ENCODE data around the gene ARMC8.

The ARMC8 gene

DNA sequence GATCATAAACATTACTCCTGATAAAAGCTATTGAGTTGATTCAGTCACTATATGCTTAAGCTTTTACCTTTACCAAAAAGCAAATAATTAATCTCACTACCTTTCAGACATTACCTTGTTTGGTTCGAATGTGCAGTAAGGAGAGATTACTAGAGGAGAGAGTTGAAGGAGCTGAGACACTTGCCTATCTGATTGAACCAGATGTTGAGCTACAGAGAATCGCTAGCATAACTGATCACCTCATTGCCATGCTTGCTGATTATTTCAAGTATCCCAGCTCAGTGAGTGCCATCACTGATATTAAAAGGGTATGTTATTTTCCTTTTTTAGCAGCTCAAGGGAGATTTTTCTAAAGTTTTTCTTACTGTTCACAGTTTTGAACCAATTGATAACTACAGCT lies 54.6 kb downstream of the ARMC8 start:
- DNase-seq (ENCODE audit: low read depth in 4 of 4, low spot score in 1 of 4): no peak

DNA sequence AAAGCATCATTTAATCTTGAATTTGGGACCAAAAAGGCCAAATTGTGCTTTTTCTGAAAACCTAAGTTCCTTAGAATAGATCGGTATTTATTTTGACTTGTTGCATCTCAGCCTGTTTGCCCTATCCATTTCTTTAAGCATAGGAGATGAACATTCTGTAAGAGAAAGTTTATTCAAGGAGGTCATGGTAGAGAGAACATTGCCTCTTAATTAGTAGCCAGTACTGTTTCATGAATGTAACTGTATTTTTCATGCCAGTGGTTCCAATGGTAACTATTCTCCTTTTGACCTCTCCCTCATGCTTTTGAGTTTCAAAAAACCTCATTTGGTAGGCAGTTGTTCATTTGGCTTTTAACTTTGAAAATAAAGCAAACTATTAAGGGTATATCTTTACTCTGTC lies 55.4 kb downstream of the ARMC8 start:
- DNase-seq (ENCODE audit: low read depth in 4 of 4, low spot score in 1 of 4): no peak

DNA sequence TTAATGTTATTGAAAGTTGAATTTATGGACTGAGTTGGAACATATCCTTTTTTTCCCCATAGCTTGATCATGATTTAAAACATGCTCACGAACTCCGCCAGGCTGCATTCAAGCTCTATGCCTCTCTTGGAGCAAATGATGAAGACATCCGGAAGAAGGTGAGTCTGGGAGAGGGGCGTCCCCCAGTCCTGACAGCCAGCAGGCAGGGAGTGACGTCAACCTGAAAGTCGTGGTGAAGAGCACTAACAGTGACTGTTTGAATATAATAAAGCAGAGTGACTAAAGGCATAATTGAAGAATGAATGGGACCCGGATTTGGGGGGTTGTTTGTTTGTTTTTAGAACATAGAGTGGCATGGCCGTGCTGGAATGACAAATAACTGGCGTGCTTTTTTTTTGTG lies 57.9 kb downstream of the ARMC8 start:
- DNase-seq (ENCODE audit: low read depth in 4 of 4, low spot score in 1 of 4): no peak

DNA sequence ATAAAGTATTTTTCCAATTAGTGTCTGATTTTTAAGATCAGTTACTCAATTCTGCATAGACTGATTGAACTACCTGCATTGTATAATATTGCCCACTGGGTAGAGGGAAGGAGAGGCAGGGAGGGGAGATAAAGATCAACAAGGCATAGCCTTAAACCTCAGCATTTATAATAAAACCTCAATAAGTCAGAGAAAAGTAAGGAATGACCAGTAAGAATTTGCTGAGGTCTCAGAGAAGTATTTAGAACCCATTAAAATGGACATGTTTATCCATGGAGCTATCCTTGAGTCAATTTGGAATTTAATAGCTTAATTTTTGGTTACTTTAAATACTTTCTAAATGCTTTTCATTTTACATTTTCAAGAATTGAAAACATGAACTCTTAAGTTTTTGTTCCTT lies 62.5 kb downstream of the ARMC8 start:
- DNase-seq (ENCODE audit: low read depth in 4 of 4, low spot score in 1 of 4): no peak

DNA sequence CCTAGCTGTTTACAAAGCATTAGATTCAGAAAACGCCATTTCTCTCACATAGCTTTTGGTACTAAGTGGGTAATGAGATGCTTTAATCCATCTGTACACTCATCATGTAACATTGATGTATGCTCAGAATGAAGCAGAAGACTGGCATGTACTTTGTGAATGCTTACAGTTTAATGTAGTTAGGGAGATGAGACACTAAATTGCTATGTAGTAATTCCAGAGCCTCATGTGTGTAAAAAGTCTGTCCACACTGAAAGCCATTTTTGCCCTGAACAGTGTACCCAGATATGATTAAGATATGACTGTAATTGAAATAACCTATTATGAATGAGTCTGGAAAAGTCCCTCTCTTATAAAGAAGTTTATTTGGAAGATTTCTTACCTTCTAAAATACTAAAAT lies 66.5 kb downstream of the ARMC8 start:
- no peak for DNase-seq (ENCODE audit: low read depth in 4 of 4, low spot score in 1 of 4)

DNA sequence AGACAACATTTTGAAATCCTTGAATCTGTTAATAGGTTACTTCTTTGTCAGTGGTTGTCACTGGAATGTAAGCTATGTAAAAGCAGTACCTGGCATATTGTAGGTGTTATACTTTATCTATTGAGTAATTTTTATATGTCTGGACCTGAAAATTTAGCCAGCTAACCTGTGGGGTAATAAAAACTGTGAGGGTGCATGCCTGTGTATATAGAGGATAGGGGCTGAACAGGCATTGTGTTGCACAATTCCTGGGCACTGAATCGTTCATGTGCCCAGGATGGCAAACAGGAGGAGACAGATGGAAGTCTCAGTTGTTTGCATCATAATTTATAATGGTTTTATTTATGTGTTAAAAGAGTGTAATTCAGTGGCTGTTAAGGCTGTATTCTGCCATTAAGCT lies 67.1 kb downstream of the ARMC8 start:
- DNase-seq (ENCODE audit: low read depth in 4 of 4, low spot score in 1 of 4): no peak

DNA sequence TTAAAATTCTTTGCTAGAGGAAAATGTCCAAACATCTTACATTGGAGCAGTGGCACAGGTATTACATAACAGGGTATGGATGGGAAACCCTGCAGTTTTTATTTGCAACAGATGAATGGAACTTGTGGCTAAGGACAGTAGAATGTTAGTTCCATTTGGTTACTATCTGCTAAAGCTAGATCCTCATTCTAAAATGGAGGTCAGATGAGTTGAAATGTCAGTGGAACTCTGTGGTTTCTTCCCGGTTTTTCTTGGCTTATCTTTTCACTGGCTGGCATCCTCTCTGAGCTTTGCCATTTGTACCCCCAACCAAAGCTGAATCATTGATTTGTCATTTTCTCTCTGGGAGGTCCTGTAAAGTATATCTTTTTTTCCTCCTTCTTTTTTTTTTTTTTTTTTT lies 68.9 kb downstream of the ARMC8 start:
- no peak for DNase-seq (ENCODE audit: low read depth in 4 of 4, low spot score in 1 of 4)

DNA sequence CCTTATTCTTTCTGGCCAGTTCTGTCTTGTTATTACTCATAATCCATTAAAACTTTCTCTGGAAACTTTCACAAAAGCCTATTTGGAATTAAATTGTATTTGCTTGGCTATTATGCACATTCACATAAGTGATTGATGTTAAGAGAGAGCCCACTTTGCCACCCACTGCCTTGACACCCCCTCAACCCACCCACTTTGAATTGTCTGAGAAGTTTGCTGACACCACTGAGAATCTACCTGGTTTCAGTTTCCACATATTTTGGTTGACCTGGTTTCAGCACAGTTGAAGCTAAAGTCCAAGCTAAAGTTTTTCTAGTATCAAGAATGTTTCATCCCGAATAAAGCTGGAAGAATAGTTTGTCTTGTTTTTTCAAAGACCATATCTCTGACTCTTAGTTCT lies 70.9 kb downstream of the ARMC8 start:
- DNase-seq (ENCODE audit: low read depth in 4 of 4, low spot score in 1 of 4): no peak

DNA sequence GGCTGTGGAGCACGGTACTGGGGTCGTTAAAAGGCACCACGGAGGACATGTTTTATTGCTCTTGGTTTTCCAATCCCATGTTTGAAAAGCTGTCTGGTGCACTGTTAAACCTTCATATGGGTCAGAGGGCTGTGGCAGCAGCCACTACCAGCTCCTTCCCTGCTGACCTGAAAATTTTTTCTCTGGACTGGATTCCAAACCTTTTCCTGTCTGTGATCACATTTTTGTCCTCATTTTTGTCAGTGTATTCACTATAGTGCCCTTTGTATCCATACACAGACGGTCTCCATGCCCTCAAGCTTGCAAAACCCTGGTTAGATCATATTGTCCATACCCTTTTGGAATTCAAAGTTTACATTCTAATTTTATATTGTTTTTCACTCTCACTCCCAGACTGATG lies 72.0 kb downstream of the ARMC8 start:
- no peak for DNase-seq (ENCODE audit: low read depth in 4 of 4, low spot score in 1 of 4)

DNA sequence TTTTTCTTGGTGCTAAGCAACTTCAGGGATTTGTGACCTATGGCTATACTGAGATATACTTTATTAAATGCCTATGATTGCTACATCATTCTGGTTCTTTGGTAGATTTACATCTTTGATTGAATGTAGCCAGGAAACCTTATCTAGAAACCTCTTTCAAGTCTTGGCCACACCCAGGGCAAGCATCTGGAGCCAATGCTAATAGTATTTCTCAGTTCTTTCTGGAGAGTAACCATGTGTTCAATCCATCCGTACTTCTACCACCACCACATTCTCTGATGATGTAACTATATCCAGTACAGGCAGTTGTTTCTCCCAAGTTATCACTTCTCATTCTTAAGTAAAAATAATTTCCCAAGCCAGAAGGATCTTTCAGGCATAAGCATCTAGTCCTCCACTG lies 73.5 kb downstream of the ARMC8 start:
- no peak for DNase-seq (ENCODE audit: low read depth in 4 of 4, low spot score in 1 of 4)

DNA sequence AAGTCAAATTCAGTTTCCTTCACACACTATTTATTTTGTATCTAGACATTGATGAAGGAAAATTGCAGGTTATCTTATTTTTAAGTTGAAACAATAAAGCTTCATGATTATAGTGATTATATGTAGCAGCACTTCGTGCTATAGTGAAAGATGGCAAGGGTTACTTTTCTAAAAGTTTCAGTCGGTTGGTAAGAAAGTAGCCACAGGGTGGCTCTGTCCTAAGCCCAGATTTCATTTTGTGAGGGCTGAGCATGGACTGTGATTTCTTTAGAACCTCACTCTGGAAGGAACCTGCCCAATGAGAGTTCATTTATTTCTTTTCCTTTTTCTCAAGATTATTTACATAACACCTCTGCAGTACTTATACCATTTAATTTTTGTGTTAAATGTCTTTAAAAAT lies 76.0 kb downstream of the ARMC8 start:
- DNase-seq (ENCODE audit: low read depth in 4 of 4, low spot score in 1 of 4): no peak

DNA sequence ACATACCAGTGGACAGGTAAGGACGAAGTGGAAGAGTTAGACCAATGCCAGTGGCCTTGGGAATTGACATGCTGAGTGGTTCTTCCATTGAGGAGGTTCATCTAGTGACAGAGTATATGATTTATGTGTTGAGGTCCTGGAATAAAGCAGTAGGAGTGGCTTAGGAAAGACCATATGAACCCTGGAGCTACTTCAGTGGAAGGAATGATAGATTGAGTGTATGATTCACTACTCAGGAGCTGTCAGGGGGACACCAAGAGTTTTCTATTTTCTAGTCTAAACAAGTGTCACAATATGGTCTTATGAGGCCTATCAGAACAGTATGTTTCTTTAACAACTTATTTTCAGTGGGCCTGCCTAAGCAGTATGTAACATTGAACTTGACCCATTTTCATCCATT lies 78.6 kb downstream of the ARMC8 start:
- DNase-seq (ENCODE audit: low read depth in 4 of 4, low spot score in 1 of 4): no peak

DNA sequence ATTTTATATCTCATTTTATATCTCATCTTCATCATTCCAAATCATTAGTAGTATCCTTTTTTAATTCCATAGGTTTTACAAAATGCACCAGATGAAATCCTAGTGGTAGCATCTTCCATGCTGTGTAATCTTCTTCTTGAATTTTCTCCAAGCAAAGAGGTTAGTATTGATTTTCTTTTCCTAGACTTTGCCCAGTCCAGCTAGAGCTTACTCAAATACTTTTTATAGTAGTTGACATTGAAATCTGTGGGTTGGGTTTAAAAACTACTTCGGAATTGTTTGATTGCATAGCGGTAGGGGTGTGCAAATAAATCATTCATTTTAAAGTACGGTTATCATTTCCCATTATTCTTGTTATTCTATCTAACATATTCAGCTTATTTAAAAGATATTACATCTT lies 80.0 kb downstream of the ARMC8 start:
- no peak for DNase-seq (ENCODE audit: low read depth in 4 of 4, low spot score in 1 of 4)

DNA sequence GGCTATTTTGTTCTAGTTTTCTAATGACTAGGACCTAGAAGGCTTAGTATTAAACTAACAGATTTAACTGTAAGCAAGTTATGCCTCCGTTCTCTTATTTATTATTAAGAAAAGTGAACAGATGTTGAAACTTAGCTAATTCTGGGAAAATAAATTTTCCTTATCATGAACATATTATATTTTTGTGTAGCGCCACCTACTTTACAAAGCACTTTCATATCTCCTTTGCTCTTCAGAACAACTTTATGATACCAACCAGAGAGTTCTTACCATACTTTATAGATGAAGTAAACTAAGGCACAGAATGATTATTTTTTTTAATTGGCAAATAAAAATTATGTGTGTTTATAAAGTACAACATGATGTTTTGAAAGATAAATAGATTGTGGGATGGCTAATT lies 83.1 kb downstream of the ARMC8 start:
- no peak for DNase-seq (ENCODE audit: low read depth in 4 of 4, low spot score in 1 of 4)

DNA sequence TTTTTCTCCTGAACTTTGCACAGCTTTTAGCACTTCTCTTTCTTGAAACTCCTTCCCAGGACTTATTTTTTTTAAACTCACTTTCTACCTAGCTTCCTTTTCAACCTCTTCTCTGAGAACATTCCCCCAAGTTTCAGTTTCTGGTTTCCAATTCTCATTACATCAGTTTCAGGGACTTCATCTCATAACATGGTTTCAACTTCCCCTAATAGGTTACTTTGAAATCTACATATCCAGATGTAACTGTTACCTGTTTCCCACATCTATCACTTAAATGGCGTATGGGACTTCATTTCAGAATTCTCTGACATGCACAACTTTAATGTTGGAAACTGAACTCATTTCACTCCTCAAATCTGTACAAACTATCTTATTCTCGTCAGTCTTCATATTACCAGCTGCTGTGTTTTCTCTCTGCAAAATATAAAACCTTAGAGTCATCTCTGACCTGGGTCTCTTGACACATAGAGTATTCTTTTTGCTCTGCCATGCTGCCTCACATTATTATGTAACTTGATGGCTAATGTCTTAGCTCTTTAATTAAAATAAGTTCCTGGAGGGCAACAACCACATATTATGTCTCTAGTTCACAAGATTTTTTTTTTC lies 84.2 kb downstream of the ARMC8 start:
- DNase-seq (ENCODE audit: low read depth in 4 of 4, low spot score in 1 of 4): no peak

DNA sequence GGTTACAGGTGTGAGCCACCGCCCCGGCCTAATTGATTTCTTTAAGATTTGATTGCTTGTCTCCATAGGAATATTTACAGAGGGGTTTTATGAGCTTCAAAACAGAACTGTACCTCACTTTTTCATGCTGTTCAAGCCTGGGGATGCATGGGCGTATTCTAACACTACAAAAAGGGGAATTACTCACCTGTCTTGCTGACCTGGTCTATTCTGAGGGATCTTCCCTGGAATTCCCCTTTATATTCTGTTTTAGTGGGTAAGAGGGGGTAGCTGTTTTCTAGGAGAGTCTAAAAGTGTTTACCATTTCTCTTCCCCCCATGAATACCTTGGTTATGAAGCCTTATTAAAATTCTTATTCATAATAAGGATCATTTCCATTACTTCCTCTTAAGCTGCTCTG lies 94.5 kb downstream of the ARMC8 start:
- no peak for DNase-seq (ENCODE audit: low read depth in 4 of 4, low spot score in 1 of 4)

DNA sequence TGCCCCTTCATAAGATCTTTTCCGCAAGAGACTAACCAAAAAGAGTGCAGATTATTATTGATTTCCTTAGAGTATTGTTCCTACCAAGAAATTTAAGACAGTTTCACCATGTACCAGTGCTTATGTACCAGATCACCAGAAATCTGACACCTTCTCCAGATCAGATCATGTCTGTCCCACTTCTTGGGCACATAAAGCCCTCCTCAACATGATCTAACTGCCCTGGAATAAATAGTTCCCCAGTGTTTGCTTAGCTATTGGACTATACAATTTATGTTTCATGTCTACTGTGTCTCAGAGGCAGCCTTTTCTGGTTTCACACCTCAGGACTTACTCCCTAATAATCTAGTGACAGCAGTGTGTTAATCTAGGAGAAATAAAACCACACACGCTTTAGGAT lies 95.7 kb downstream of the ARMC8 start:
- DNase-seq (ENCODE audit: low read depth in 4 of 4, low spot score in 1 of 4): no peak

DNA sequence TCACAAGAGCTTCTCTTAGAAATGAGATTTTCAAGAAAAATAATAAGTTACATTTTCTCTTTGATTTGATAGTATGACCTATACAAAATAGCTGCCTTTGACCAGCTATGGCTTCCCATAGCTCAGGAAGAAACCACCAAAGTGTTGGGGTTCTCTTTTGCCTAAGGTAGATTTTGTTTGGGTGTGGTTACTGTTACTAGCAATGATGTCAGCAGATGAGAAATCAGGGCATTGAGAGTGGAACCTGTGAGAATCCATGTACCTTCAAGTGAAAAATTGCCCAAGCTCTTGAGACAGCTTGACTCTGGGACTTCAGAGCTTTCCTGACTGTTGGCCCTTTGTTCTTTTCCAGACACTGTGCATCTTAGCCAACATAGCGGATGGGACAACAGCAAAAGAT lies 97.0 kb downstream of the ARMC8 start:
- no peak for DNase-seq (ENCODE audit: low read depth in 4 of 4, low spot score in 1 of 4)

DNA sequence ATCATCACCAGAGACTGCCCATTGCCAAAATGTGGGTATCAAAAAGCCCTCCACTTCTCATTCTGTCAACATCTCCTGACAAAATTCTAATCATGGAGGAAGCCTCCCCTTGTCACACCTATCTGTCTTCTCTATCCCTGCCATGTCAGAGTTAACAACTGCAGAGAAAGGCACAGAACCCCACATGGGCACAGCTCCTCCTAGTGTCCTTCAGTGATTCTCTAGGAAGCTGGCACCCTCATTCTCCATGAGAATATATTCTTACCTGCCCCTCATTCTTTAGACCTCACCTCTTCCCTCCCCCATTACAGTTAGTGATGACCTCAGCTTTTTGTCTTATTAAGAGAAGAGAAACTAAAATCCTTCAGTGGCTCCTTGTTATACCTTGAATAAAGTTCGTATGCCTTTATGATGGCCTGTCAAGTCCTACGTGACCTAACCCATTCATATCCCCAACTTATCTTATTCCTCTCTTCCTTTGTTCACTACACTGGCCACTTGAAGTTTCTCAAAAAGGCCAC lies 97.9 kb downstream of the ARMC8 start:
- no peak for DNase-seq (ENCODE audit: low read depth in 4 of 4, low spot score in 1 of 4)

DNA sequence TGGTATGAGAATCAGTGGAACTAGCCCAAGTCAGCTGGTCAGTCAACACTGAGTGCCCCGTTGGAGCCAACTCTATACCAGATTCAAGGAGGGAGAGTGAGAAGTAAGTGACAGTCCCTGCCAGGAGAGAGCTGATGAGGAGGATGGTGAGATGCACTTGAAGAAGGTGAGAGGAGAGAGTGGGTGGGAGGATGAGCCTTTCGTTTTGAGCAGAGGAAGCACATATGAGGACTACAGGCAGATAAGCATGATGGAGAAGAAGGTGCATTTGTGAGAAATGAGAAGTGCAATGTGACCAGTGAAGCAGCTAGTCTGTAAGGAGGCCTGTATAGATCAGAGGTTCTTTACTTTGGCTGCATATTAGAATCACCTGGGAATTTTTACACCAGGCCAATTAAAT lies 102.2 kb downstream of the ARMC8 start:
- no peak for DNase-seq (ENCODE audit: low read depth in 4 of 4, low spot score in 1 of 4)

DNA sequence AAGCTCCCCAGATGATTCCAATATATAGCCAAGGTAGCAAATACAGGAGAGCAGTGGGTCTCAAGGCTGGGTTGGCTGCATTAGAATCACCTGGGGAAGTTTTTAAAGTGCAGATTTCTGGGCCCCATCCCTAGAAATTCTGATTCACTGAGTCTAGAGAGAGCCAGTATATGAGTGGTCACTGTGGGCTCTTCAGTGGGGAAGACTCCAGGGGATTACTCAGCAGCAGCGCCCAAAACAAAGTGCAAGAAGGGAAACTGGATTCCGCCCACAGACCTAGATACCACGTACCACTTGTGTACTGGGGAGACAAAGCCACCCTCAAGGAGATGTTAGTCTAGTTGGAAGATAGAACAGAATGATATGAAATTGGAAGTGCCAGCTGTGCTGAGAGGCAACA lies 102.6 kb downstream of the ARMC8 start:
- DNase-seq (ENCODE audit: low read depth in 4 of 4, low spot score in 1 of 4): no peak

DNA sequence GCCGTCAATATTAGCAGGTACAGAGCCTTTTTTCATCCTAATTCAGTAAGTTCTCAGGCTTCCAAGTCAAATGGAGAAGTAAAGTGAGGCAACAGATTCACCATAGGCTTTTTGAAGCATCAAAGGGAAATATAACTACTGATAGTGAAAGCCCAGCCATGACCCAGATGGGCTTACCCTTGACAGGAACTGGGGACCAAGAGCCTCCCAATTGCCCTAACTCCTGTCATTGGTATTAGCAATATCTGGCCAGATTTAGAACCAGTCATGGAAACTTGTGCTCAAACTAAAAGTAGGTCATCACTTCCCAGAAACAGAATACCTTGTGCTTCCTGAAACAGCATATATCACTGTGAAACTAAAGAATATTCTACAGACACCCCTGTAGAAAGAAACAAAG lies 109.5 kb downstream of the ARMC8 start:
- peak in 1 of 4 experiments; percentile 28 for DNase-seq (ENCODE audit: low read depth in 4 of 4, low spot score in 1 of 4)

DNA sequence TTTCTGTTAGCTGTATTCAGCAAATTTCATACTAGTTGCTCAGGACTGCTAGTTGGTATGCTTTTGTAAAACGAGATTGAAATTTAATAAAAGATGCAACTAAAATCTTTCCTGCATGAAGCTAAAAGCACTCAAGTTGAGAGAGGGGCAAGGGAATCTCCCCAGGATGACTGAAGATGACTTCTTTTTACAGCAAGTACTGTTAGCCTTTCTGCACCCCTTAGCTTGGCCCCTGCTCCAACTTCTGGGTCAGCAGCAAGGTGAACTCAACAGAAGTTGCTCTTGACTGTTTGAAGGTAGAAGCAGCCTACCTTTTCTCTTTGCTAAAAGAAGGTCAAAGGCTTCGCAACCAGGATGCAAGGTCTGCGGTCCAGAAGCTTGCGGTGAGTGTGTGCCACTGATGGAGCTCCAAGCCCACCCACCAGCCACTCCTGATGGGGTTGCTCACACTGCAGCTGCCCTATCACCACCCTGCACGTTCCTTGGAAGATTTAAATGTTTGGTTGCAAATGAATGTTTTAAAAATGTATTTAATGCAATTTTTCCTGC lies 110.0 kb downstream of the ARMC8 start:
- peak in 1 of 4 experiments; percentile 4 for DNase-seq (ENCODE audit: low read depth in 4 of 4, low spot score in 1 of 4)
